ENCODE measurements around the gene RNFT2. TPM values are rescaled to one million over a fixed set of nuclear protein-coding genes. Genes with fewer than 3 reads are reported as not detected.

Gene RNFT2
- total RNA-seq, 1 experiment from 2014 or later, result 12.6 TPM

DNA sequence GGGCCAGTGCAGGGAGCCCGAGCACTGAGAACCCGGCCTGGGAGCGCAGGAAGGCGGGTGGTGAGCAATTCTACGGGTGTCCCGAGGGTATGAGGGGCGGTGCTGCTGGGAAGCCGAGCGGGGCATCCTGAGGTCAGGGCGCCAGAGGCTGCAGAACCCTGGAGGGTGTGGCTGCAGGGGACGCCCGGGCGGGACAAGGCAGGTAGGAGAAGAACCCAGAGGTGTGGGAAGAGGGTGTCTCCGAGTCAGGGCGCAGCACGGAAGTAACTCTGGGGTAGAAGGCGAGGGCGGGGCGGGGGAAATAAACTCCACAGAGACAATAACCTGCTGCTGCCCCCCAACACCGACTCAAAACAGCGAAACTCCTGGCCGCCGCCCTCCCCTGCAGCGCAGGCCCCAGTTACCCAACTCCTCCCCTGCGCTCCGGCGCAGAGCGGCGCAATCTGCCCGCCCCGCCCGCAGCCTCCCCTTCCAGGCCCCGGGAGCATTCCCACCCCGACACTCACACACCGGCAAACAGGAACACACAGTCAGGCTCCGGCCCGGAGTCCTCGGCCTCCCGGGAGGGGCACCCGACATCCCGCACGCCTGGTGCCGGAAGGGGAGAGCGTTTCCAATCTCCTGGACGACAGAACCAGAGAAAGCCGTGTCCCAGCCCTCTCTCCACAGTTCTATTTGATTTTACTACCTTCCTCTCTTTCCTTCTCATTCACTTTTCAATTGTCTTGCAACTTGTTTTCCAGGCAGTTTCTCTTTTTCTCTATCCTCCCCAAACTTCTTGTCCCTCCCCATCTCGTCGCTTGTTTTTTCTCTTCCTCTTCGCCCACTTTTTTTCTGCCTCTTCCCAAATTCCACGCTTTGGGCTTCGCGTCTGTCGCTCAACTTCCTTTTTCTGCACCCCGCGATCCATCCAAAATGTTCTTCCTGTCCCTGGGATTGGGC is 140.7 kb downstream of the RNFT2 start:
- Histone ChIP-seq H3K4me2 (ENCODE audit: low read length) (peak overlapping the region; percentile 91), H3K9me2 (replicated peaks; ENCODE audit: low read length) (no peaks in the 10 kb centered on the region), H3K27ac (ENCODE audit: low read length) (no peak overlapping the region), H2AFZ (ENCODE audit: low read length) (peak overlapping the region; percentile 90), H4K20me1 (ENCODE audit: low read length) (no peaks in the 10 kb centered on the region), H3F3A (ENCODE audit: low read length, unreplicated experiment) (no peaks in the 10 kb centered on the region), H3K27me3 (ENCODE audit: low read length) (peaks cover 27% of the 10 kb centered on the region), H3K4me1 (ENCODE audit: insufficient read depth, low read length) (peaks cover 30% of the 10 kb centered on the region), H3K4me3 (ENCODE audit: low read length) (peak overlapping the region; percentile 72), H3K9ac (ENCODE audit: low read length) (0 out of 2 replicates have a peak overlapping the region, but pooled peaks have one; percentile 7), H3K36me3 (ENCODE audit: low read depth, low read length) (no peaks in the 10 kb centered on the region), H3K9me3 (ENCODE audit: low read length) (no peaks in the 10 kb centered on the region), H3K79me2 (ENCODE audit: low read length) (no peaks in the 10 kb centered on the region)
- POLR2A ChIA-PET (ENCODE audit: unreplicated experiment), result no interaction called here
- DNase-seq (peak; percentile 50), ATAC-seq (peak; percentile 33)
- intact Hi-C loops (cut with micrococcal nuclease), result no loop called here
- TF ChIP-seq EZH2 (IDR thresholded peaks at IDR 0.05; ENCODE audit: low read length, unreplicated experiment) (no peak), EZH2phosphoT487 (IDR thresholded peaks at IDR 0.05; ENCODE audit: borderline replicate concordance, low read length) (no peak)
- TF ChIP-seq, protein P1, sequence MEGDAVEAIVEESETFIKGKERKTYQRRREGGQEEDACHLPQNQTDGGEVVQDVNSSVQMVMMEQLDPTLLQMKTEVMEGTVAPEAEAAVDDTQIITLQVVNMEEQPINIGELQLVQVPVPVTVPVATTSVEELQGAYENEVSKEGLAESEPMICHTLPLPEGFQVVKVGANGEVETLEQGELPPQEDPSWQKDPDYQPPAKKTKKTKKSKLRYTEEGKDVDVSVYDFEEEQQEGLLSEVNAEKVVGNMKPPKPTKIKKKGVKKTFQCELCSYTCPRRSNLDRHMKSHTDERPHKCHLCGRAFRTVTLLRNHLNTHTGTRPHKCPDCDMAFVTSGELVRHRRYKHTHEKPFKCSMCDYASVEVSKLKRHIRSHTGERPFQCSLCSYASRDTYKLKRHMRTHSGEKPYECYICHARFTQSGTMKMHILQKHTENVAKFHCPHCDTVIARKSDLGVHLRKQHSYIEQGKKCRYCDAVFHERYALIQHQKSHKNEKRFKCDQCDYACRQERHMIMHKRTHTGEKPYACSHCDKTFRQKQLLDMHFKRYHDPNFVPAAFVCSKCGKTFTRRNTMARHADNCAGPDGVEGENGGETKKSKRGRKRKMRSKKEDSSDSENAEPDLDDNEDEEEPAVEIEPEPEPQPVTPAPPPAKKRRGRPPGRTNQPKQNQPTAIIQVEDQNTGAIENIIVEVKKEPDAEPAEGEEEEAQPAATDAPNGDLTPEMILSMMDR (conservative IDR thresholded peaks at IDR 0.05; ENCODE audit: low read depth, low read length), result no peak
- CTCF ChIA-PET, result no interaction called here
- no TSS peak for BruUV-seq (replicated peaks)

DNA sequence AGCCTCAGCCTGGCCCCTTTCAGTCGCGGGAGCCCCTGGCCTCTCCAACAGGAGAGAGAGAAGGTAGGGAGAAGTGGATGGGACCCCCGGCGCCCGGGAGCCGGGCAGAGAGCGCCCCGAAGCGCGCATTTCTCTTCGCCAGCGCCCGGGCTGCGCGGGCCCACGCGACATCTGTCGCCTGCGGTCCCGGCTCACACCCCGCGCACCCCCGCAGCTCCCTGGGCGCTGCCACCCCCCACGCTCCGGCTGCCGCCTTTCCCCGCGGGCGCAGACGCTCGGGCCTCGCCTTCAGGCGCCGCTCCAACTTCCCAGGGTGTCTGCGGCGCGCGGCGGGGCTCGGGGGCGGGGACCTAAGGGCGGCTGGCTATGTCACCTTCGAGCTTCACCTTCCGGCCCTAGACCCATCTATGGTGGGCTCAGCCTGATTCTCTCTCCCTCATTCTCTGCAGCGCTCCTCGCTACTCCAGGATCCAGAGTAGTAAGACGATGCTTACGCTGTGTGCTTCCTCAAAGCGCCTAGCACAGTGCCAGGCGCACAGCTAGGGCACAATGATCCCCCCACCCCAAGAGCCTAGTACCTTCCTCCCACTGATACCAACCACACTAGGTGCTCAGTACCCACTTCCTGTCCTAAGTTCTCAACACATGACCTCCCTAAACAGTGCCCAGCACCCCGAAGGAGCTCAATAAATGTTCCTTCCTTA is 141.5 kb downstream of the RNFT2 start:
- ATAC-seq (no peak), DNase-seq (no peak)
- no peaks in the 10 kb centered on the region for H3K36me3 ChIP-seq (ENCODE audit: low read depth, low read length)
- H3K9me2 ChIP-seq (replicated peaks; ENCODE audit: low read length), result no peaks in the 10 kb centered on the region
- CTCF ChIA-PET, result no interaction called here
- H3F3A ChIP-seq (ENCODE audit: low read length, unreplicated experiment), result no peaks in the 10 kb centered on the region
- peaks cover 30% of the 10 kb centered on the region for H3K4me1 ChIP-seq (ENCODE audit: insufficient read depth, low read length)
- intact Hi-C loops (cut with micrococcal nuclease), result no loop called here
- no peak for TF ChIP-seq EZH2phosphoT487 (IDR thresholded peaks at IDR 0.05; ENCODE audit: borderline replicate concordance, low read length)
- peak; percentile 35 for TF ChIP-seq EZH2 (IDR thresholded peaks at IDR 0.05; ENCODE audit: low read length, unreplicated experiment)
- peaks cover 27% of the 10 kb centered on the region for H3K27me3 ChIP-seq (ENCODE audit: low read length)
- no peaks in the 10 kb centered on the region for H3K9me3 ChIP-seq (ENCODE audit: low read length)
- peak overlapping the region; percentile 72 for H3K4me3 ChIP-seq (ENCODE audit: low read length)
- POLR2A ChIA-PET (ENCODE audit: unreplicated experiment), result no interaction called here
- no peaks in the 10 kb centered on the region for H3K79me2 ChIP-seq (ENCODE audit: low read length)
- H3K27ac ChIP-seq (ENCODE audit: low read length), result no peak overlapping the region
- H3K4me2 ChIP-seq (ENCODE audit: low read length), result peak overlapping the region; percentile 91
- H4K20me1 ChIP-seq (ENCODE audit: low read length), result no peaks in the 10 kb centered on the region
- no peak overlapping the region for H3K9ac ChIP-seq (ENCODE audit: low read length)
- peak overlapping the region; percentile 90 for H2AFZ ChIP-seq (ENCODE audit: low read length)
- BruUV-seq (replicated peaks), result no TSS peak

DNA sequence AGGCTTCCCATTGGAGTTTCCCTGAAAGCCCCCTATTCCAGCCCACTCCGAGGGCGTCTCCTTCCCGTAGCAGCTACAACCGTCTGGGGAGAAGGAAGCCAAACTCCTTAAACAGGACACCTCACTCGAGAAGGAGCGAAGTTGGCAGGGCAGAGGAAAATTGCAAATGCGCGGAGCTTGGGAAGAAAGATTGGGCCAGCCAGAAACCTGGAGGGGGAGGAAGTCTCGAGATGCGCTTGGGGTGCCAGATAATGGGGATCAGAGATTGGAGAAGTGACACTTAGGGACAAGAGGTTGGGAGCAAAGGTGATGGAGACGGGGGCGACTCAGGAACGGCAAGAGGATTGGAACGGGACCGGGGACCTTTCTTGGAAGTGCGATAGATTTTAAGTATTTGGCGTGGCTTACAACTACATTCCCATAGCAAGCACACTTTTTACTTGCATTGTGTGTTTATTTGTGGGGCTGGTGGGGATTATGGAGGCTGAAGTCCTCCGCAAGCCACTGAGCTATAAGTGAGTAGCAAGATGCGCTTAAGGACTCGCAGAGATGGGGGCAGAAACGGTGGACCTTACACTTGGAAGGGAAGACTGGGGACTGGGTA is 142.2 kb downstream of the RNFT2 start:
- Histone ChIP-seq H3K4me2 (ENCODE audit: low read length) (peak overlapping the region; percentile 91), H3K9ac (ENCODE audit: low read length) (no peak overlapping the region), H2AFZ (ENCODE audit: low read length) (peak overlapping the region; percentile 74), H3K27ac (ENCODE audit: low read length) (no peak overlapping the region), H3K27me3 (ENCODE audit: low read length) (peaks cover 27% of the 10 kb centered on the region), H3K36me3 (ENCODE audit: low read depth, low read length) (no peaks in the 10 kb centered on the region), H3K9me2 (replicated peaks; ENCODE audit: low read length) (no peaks in the 10 kb centered on the region), H3K4me1 (ENCODE audit: insufficient read depth, low read length) (peaks cover 30% of the 10 kb centered on the region), H3K9me3 (ENCODE audit: low read length) (no peaks in the 10 kb centered on the region), H3K4me3 (ENCODE audit: low read length) (peak overlapping the region; percentile 72), H4K20me1 (ENCODE audit: low read length) (no peaks in the 10 kb centered on the region), H3K79me2 (ENCODE audit: low read length) (no peaks in the 10 kb centered on the region), H3F3A (ENCODE audit: low read length, unreplicated experiment) (no peaks in the 10 kb centered on the region)
- intact Hi-C loops (cut with micrococcal nuclease), result no loop called here
- ChIA-PET POLR2A (ENCODE audit: unreplicated experiment) (interaction anchor here (0.5 kb wide), 1 partner anchor 154 kb away, joined by 3 read pairs; no protein-coding TSS in a partner anchor), CTCF (interaction anchor here (0.5 kb wide), 1 partner anchor 977 kb away, joined by 4 read pairs; no protein-coding TSS in a partner anchor)
- TF ChIP-seq EZH2phosphoT487 (IDR thresholded peaks at IDR 0.05; ENCODE audit: borderline replicate concordance, low read length) (no peak), EZH2 (IDR thresholded peaks at IDR 0.05; ENCODE audit: low read length, unreplicated experiment) (no peak)
- TF ChIP-seq, protein P1 (conservative IDR thresholded peaks at IDR 0.05; ENCODE audit: low read depth, low read length), result no peak
- ATAC-seq, result no peak
- no TSS peak for BruUV-seq (replicated peaks)
- DNase-seq, result no peak

All from PC-3 (cell line).